Measurements from ENCODE around the gene DISP1.
"Not testable (repeated sequence)": the region's sequence is repeated elsewhere in the genome, so short reads cannot be mapped to it uniquely, and the experiment has no call there.

The DISP1 gene

GRCh38 chr1:222794656-222795474 is 20.0 kb upstream of the DISP1 start:
- no peak for DNase-seq (ENCODE audit: low spot score)

- DNase-seq (ENCODE audit: low spot score), result peak; percentile 22
These were observed 16.7 kb upstream of the DISP1 start for GRCh38 chr1:222798116-222798515.

- no peak for DNase-seq (ENCODE audit: low spot score)
These were observed 15.9 kb upstream of the DISP1 start for GRCh38 chr1:222798975-222799374.

GRCh38 chr1:222801067-222801466 is 13.8 kb upstream of the DISP1 start:
- DNase-seq (ENCODE audit: low spot score), result no peak

DNA sequence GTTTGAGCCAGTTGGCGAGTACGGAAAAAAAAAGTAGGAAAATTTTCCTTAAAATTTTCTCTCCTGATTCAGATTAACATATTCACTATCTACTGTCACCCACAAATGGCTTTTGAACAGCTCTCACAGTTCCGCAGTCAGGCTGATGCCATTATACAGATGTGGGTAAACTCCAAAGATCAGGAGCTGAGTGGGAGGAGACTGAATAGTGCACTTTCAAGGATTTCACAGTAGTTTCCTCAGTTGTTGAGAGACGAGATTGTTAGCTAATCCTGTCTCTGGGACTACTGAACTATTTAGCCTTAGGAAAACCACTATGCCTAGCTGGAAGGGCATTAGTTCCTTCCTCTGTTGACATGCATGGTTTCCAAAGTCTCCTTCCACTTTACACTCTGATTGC is 3.2 kb upstream of the DISP1 start:
- DNase-seq (ENCODE audit: low spot score), result no peak

- no peak for DNase-seq (ENCODE audit: low spot score)
These were observed 838 bp upstream of the DISP1 start for GRCh38 chr1:222813866-222814535.

GRCh38 chr1:222815440-222815765 is 564 bp downstream of the DISP1 start:
- peak; percentile 16 for DNase-seq (ENCODE audit: low spot score)

GRCh38 chr1:222817529-222817928 is 2.7 kb downstream of the DISP1 start:
- DNase-seq (ENCODE audit: low spot score), result no peak

GRCh38 chr1:222818171-222818570 is 3.3 kb downstream of the DISP1 start:
- DNase-seq (ENCODE audit: low spot score), result no peak

DNA sequence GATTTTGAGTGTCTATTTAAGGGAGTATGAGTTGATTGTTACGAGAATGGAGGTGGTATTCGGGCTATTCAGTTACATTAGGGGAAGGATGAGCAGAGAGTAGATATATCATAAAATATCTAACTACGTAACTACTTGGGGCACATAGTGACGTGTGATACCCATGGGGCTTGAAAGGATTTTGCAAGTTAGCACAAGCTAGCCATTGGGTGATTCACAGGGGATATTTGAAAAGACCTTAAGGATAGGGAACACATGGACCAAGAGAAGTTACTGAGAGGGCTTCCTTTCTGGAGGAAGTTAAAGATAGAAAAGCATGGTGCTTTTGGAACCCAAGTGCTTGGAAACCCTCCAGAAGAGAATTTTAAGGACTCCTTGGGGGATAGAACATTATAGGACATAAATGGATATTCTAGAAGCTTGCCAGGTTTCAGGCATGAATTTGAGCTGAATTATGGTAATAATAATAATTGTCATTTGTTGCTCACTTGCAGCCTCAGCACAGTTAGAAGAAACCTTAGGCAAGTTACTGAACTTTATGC is 5.4 kb downstream of the DISP1 start:
- DNase-seq (ENCODE audit: low spot score), result no peak

- DNase-seq (ENCODE audit: low spot score), result no peak
These were observed 6.4 kb downstream of the DISP1 start for GRCh38 chr1:222821239-222821638.

- no peak for DNase-seq (ENCODE audit: low spot score)
These were observed 8.9 kb downstream of the DISP1 start for GRCh38 chr1:222823695-222824094.

- no peak for DNase-seq (ENCODE audit: low spot score)
These were observed 9.8 kb downstream of the DISP1 start for GRCh38 chr1:222824641-222825040.

- DNase-seq (ENCODE audit: low spot score), result peak; percentile 14
These were observed 14.1 kb downstream of the DISP1 start for GRCh38 chr1:222828939-222829338.

- no peak for DNase-seq (ENCODE audit: low spot score)
These were observed 15.0 kb downstream of the DISP1 start for GRCh38 chr1:222829868-222830267.

DNA sequence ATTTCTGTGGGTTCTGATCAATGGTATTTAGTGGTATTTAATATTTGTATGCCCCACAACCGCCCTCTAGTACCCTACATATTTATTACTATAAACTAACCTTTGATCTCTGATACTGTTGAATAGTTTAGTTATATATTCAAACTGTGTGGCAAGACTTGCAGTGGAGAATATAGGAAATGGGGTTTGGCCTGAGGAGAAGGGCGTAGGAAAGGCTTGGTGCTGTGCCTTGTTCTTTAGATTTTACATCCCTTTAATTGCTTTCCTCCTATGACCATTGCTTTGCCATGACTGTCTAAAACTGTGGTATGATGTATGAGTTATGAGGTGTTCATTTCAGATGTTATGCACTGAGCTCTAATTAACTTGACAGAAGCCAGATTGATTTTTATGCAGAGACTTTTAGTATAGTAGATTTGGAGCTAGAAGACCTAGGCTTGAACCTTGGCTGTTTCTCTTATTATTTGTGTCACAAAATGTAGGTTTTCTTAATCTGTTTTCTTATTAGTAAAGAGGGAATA is 18.6 kb downstream of the DISP1 start:
- no peak for DNase-seq (ENCODE audit: low spot score)

- DNase-seq (ENCODE audit: low spot score), result no peak
These were observed 28.9 kb downstream of the DISP1 start for GRCh38 chr1:222843469-222844410.

- no peak for DNase-seq (ENCODE audit: low spot score)
These were observed 29.6 kb downstream of the DISP1 start for GRCh38 chr1:222844411-222844779.

- no peak for DNase-seq (ENCODE audit: low spot score)
These were observed 30.9 kb downstream of the DISP1 start for GRCh38 chr1:222845763-222846162.

- not testable (repeated sequence) for DNase-seq (ENCODE audit: low spot score)
These were observed 35.7 kb downstream of the DISP1 start for GRCh38 chr1:222850550-222850949.

DNA sequence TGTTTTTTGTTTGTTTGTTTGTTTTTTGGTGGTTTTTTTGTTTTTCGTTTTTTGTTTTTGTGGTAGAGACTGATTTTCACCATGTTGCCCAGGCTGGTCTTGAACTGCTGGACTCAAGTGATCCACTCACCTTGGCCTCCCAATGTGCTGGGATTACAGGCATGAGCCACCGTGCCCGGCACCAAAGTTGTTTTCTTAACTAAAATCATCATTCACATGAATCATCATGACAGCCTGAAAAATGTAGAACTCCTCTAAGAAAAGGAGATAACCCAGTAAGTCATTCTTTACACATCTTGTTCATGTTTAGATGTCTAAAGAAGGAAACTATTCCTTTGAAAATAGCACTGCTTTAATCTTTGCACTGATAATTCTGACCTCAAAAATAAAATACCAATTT is 37.5 kb downstream of the DISP1 start:
- DNase-seq (ENCODE audit: low spot score), result no peak

DNA sequence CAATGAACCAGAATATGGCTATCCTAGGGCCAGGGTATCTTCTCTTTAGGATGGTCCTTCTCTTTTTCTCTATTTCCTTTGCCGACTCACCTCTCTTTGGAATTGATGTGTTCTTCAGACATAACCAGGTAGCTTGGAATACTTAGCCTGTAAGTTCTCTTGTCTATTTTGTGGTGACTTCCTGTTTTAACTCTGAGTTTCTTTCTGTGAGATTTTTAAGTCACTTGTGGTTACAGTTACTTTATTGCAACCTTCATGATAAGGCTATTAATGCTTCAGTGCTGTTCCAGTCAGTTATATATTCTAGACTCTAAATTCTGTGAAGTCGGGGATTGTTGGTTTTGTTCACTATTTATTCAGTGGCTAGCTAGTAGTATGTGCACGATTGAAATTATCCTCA is 46.2 kb downstream of the DISP1 start:
- DNase-seq (ENCODE audit: low spot score), result peak; percentile 1

Measured in NAMALWA (cell line).